HFFc6 (cell line): ENCODE data around the gene IL1R2. TPM values are rescaled to one million over a fixed set of nuclear protein-coding genes. Genes with fewer than 3 reads are reported as not detected.
A peak's percentile ranks its signal among the peaks of the same experiment; 100 is the strongest.

Experiments
- DNase-seq: peaks from one replicate; pipeline ENCODE4 v3.0.0-alpha.2; 2018
- H3K27ac Mint-ChIP-seq: 2 replicates; pipeline ENCODE4 v1.8.0; 2020; ENCODE audit warnings: mild to moderate bottlenecking, mixed read lengths
- H3K27me3 Mint-ChIP-seq: 2 replicates; pipeline ENCODE4 v1.8.0; 2021; ENCODE audit warnings: mild to moderate bottlenecking, moderate library complexity, mixed read lengths; ENCODE audit not compliant: insufficient read depth
- H3K36me3 Mint-ChIP-seq: 2 replicates; pipeline ENCODE4 v1.8.0; 2021; ENCODE audit warnings: low read depth, mixed read lengths
- H3K4me1 Mint-ChIP-seq: 2 replicates; pipeline ENCODE4 v1.8.0; 2020; ENCODE audit warnings: low read depth, mixed read lengths
- H3K4me3 Mint-ChIP-seq: 2 replicates; pipeline ENCODE4 v1.8.0; 2020; ENCODE audit warnings: mild to moderate bottlenecking, moderate library complexity, mixed read lengths
- H3K9me3 Mint-ChIP-seq: 2 replicates; pipeline ENCODE4 v1.8.0; 2020; ENCODE audit warnings: mild to moderate bottlenecking, mixed read lengths
- total RNA-seq, 6 experiments: library from RNA; stranded (reverse); fragmentation: NEBNext Ultra II Directional; extraction: Animal tissue kit (Norgen Biotek cat#: 25700); gene quantifications; 2 replicates in 1 of 6; 3 replicates in 5 of 6; pipeline ENCODE4 v1.2.3, GENCODE V29; 2021
- TF ChIP-seq, protein P1 (sequence below): fragments of 200-600 bp; sonication (generic); IDR thresholded peaks from 2 replicates; pipeline ENCODE4 v1.5.0; 2021; ENCODE audit warnings: antibody characterized with exemption, mild to moderate bottlenecking

IL1R2 gene
- total RNA-seq, 6 experiments from 2014 or later: 0.25 to 0.36 TPM; not detected in 4

DNA sequence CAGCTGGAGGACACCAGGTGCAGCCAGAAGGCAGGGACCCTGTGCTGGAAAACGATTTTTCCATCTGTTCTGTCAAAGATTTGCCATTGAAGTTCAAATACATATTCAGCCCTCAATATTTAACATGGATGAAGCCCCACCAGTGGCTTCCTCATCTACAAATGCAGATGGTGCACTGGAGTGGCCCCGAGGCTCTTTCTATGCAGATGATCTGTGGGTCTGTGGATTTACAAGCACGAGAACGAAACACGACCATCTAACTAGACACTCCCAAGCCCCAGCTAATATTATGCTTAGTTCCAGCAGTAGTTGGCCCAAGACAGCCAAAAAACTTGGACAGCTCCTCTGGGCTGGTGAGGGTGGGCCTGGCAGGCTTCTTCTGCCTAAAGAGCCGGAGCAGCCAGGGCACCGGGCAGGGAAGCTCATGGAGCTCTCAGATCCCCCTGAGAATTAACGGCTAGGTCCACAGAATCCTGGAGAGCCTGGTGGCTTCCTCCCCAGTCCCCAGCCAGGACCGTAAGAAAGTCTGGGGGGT lies 9.2 kb upstream of the IL1R2 start:
- peaks cover 9% of the 10 kb centered on the region for H3K27me3 Mint-ChIP-seq
- peaks cover 12% of the 10 kb centered on the region for H3K4me1 Mint-ChIP-seq
- H3K9me3 Mint-ChIP-seq: no peaks in the 10 kb centered on the region
- DNase-seq: no peak
- H3K4me3 Mint-ChIP-seq: no peak overlapping the region
- TF ChIP-seq, protein P1, sequence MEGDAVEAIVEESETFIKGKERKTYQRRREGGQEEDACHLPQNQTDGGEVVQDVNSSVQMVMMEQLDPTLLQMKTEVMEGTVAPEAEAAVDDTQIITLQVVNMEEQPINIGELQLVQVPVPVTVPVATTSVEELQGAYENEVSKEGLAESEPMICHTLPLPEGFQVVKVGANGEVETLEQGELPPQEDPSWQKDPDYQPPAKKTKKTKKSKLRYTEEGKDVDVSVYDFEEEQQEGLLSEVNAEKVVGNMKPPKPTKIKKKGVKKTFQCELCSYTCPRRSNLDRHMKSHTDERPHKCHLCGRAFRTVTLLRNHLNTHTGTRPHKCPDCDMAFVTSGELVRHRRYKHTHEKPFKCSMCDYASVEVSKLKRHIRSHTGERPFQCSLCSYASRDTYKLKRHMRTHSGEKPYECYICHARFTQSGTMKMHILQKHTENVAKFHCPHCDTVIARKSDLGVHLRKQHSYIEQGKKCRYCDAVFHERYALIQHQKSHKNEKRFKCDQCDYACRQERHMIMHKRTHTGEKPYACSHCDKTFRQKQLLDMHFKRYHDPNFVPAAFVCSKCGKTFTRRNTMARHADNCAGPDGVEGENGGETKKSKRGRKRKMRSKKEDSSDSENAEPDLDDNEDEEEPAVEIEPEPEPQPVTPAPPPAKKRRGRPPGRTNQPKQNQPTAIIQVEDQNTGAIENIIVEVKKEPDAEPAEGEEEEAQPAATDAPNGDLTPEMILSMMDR: no peak
- H3K27ac Mint-ChIP-seq: no peak overlapping the region
- H3K36me3 Mint-ChIP-seq: no peaks in the 10 kb centered on the region

DNA sequence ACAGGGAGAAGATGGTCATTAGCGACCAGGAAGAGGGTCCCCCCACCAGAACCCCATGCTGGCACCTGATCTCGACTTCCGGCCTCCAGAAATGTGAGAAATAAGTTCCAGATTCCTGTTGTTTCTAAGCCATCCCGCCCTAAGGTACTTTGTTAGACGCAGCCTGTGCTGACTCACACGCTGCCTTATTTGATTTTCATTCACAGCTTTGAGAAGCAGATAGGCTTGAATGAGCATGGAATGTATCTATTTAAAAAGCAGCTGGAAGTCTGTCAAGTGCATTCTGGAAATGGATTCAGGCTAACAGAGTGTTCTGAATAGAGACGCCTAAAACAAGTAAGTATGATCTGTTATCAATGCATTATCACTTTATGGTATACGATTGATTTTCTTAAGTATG lies 8.3 kb upstream of the IL1R2 start:
- no peak overlapping the region for H3K27ac Mint-ChIP-seq
- TF ChIP-seq, protein P1: no peak
- H3K4me3 Mint-ChIP-seq: no peak overlapping the region
- peak; percentile 41 for DNase-seq
- no peaks in the 10 kb centered on the region for H3K9me3 Mint-ChIP-seq
- peaks cover 18% of the 10 kb centered on the region for H3K4me1 Mint-ChIP-seq
- no peaks in the 10 kb centered on the region for H3K36me3 Mint-ChIP-seq
- peaks cover 16% of the 10 kb centered on the region for H3K27me3 Mint-ChIP-seq

DNA sequence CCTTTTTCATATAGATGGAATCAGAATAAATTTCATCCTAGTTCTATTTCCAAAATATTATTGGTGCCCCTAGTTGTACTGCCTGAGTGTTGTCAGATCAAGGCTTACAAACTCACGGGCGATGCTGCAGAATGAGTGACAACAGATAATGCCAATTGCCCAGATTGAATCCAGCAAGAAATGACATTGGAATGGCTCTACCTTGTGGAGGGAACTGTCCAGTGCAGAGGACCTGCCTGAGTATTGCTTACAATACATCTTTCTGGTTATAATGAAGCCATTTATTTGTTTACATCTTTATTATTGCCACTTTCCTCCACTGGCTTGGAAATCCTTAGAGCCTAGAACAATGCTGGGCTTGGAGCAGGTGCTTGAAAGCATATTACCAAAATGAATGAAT lies 7.8 kb upstream of the IL1R2 start:
- Mint-ChIP-seq H3K4me1 (peaks cover 18% of the 10 kb centered on the region), H3K27ac (no peak overlapping the region), H3K4me3 (no peak overlapping the region), H3K36me3 (no peaks in the 10 kb centered on the region), H3K9me3 (no peaks in the 10 kb centered on the region), H3K27me3 (peaks cover 16% of the 10 kb centered on the region)
- no peak for DNase-seq
- TF ChIP-seq, protein P1: peak; percentile 58; the same call in 1 of the 2 replicates

DNA sequence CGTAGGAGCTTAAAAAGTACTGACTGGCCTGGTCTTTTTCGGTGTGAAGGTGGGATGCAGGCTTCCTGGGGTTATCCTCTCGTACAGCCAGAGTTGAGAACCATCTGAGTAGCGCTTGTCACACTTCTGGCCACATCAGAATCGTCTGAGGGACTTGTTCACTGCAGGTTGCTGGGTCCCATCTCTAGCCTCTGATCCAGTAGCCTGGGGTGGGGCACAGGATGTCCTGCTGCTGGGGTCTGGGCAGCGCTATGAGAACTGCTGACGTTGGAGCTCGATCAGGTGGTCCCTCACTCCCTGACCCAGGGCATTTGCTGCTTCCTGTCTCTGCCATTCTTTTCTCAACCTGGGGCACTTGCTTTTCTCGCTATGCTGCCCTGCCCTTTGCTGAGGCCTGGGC lies 7.1 kb upstream of the IL1R2 start:
- H3K27ac Mint-ChIP-seq: no peak overlapping the region
- TF ChIP-seq, protein P1: no peak
- H3K9me3 Mint-ChIP-seq: no peaks in the 10 kb centered on the region
- H3K4me1 Mint-ChIP-seq: peaks cover 18% of the 10 kb centered on the region
- no peak for DNase-seq
- H3K4me3 Mint-ChIP-seq: no peak overlapping the region
- H3K36me3 Mint-ChIP-seq: no peaks in the 10 kb centered on the region
- peaks cover 16% of the 10 kb centered on the region for H3K27me3 Mint-ChIP-seq

DNA sequence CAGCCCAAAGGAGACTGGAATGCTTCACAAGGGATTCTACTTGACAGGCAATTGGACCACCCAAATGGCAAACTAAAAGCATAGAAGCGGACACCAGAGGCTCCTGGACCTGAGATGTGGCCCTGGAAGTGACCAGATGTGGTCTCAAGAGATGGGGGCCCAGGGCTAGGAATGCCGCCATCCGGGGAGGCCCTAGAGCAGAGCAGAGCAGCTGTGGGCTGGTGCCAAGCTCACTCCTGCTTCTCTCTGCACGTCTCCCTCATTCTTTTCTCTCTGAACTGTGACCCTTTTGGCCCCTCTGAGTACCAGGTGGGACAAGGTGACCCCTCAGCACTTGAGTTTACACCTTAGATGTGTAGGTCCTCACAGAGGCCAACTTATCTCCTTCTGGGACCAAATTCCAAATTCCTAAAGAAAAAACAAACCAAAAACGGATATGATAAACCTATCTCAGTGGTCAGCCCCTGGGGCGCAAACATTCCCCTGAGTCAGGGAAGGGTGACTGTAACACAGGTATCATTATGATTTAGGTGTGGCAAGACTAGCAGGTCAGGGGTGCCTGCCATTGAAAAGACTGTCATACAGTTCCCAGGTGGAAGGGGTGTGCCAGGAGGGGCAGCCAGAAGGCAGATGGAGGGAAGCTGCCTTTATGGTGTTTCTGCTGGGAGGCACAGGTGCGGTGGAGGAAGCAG lies 6.5 kb upstream of the IL1R2 start:
- TF ChIP-seq, protein P1: no peak
- no peak for DNase-seq
- peaks cover 21% of the 10 kb centered on the region for H3K27me3 Mint-ChIP-seq
- H3K36me3 Mint-ChIP-seq: no peaks in the 10 kb centered on the region
- H3K27ac Mint-ChIP-seq: no peak overlapping the region
- H3K9me3 Mint-ChIP-seq: no peaks in the 10 kb centered on the region
- H3K4me1 Mint-ChIP-seq: peaks cover 18% of the 10 kb centered on the region
- H3K4me3 Mint-ChIP-seq: no peak overlapping the region
